ENCODE results near the gene MT2A. TPM values are rescaled to one million over a fixed set of nuclear protein-coding genes. Genes with fewer than 3 reads are reported as not detected.

The MT2A gene
- 1,681 to 2,830 TPM (median 2,314 TPM) in 5 replicates for total RNA-seq (2022; extraction: Qiagen RNA extraction)

GRCh38 chr16:56608043-56608875 lies at the start of gene MT2A:
Gene MT2A, plus strand, starts transcription at chr16:56608584. Its CDS starts 72 bp downstream, at chr16:56608656.

GRCh38 chr16:56564793-56565477 lies 43.4 kb upstream of the MT2A start, which contains the start of gene MT4:
Gene MT4, plus strand, starts transcription at chr16:56565073. Its CDS starts 56 bp downstream, at chr16:56565129.

GRCh38 chr16:56589141-56590039 lies 19.0 kb upstream of the MT2A start, which contains the start of gene MT3:
Gene MT3, plus strand, starts transcription at chr16:56589528. Its CDS starts 63 bp downstream, at chr16:56589591.

GRCh38 chr16:56625140-56625942 lies 17.0 kb downstream of the MT2A start, which contains the start of gene MT1E:
Gene MT1E, plus strand, starts transcription at chr16:56625781. Its CDS starts 71 bp downstream, at chr16:56625852.

GRCh38 chr16:56632156-56632847 lies 23.9 kb downstream of the MT2A start, which contains the start of gene MT1M:
Gene MT1M, plus strand, starts transcription at chr16:56632659. Its CDS starts 73 bp downstream, at chr16:56632732.

GRCh38 chr16:56637814-56638750 lies 29.7 kb downstream of the MT2A start, which contains the start of gene MT1A:
Gene MT1A, plus strand, starts transcription at chr16:56638666. Its CDS starts 73 bp downstream, at chr16:56638739.

GRCh38 chr16:56651586-56651985 lies 43.2 kb downstream of the MT2A start, which contains the start of gene MT1B:
Gene MT1B, plus strand, starts transcription at chr16:56651886. Its CDS starts 68 bp downstream, at chr16:56651954.

GRCh38 chr16:56657555-56658326 lies 49.4 kb downstream of the MT2A start, which contains the start of gene MT1F:
Gene MT1F, plus strand, starts transcription at chr16:56657959. Its CDS starts 100 bp downstream, at chr16:56658059.

Other genes with a start within 250 kb of the MT2A start
- 60.1 to 73.6 TPM (median 67.2 TPM) in 5 replicates for gene AMFR, start 183.0 kb upstream of the MT2A start, total RNA-seq (2022; extraction: Qiagen RNA extraction)
- gene NUDT21, start 157.3 kb upstream of the MT2A start, total RNA-seq (2022; extraction: Qiagen RNA extraction), result 99.1 to 127 TPM (median 121 TPM) in 5 replicates
- 66.1 to 90.4 TPM (median 77.6 TPM) in 5 replicates for gene OGFOD1, start 157.0 kb upstream of the MT2A start, total RNA-seq (2022; extraction: Qiagen RNA extraction)
- 16.4 to 24.9 TPM (median 21.6 TPM) in 5 replicates for gene BBS2, start 88.6 kb upstream of the MT2A start, total RNA-seq (2022; extraction: Qiagen RNA extraction)
- not detected in 5 replicates for gene MT4, start 43.5 kb upstream of the MT2A start, total RNA-seq (2022; extraction: Qiagen RNA extraction)
- gene MT3, start 19.1 kb upstream of the MT2A start, total RNA-seq (2022; extraction: Qiagen RNA extraction), result 0.29 to 0.64 TPM (median 0.48 TPM) in 3 of 5 replicates, not detected in the others
- not detected in 5 replicates for gene MT1E, start 17.2 kb downstream of the MT2A start, total RNA-seq (2022; extraction: Qiagen RNA extraction)
- not detected in 5 replicates for gene MT1M, start 24.1 kb downstream of the MT2A start, total RNA-seq (2022; extraction: Qiagen RNA extraction)
- gene MT1A, start 30.1 kb downstream of the MT2A start, total RNA-seq (2022; extraction: Qiagen RNA extraction), result 20.9 to 34.1 TPM (median 28.8 TPM) in 5 replicates
- gene MT1B, start 43.3 kb downstream of the MT2A start, total RNA-seq (2022; extraction: Qiagen RNA extraction), result 0.54 to 0.70 TPM (median 0.61 TPM) in 3 of 5 replicates, not detected in the others
- gene MT1F, start 49.4 kb downstream of the MT2A start, total RNA-seq (2022; extraction: Qiagen RNA extraction), result 17.4 to 29.3 TPM (median 19.9 TPM) in 5 replicates
- not detected in 5 replicates for gene MT1G, start 59.5 kb downstream of the MT2A start, total RNA-seq (2022; extraction: Qiagen RNA extraction)
- gene MT1H, start 61.2 kb downstream of the MT2A start, total RNA-seq (2022; extraction: Qiagen RNA extraction), result not detected in 5 replicates
- gene MT1X, start 73.9 kb downstream of the MT2A start, total RNA-seq (2022; extraction: Qiagen RNA extraction), result 443 to 894 TPM (median 703 TPM) in 5 replicates
- gene NUP93, start 121.5 kb downstream of the MT2A start, total RNA-seq (2022; extraction: Qiagen RNA extraction), result 87.9 to 108 TPM (median 101 TPM) in 5 replicates

Measured in A549 treated with Mapracorat at 1 μM for 4 hours (cell line).